Fibroblast of mammary gland (primary cell): ENCODE results near the gene SRSF11.
A peak's percentile ranks its signal among the peaks of the same experiment; 100 is the strongest.

ENCODE experiments used
- DNase-seq: peaks from one replicate; pipeline ENCODE4 v3.0.0-alpha.2; 2010; ENCODE audit warnings: low read depth
- H3K4me3 ChIP-seq: 2 replicates; pipeline ENCODE4 v1.5.1; 2011; ENCODE audit warnings: low read depth, mild to moderate bottlenecking, low read length, moderate library complexity; ENCODE audit not compliant: control insufficient read depth
- CTCF ChIP-seq: conservative IDR thresholded peaks from 2 replicates; pipeline ENCODE4 v1.5.1; 2011; ENCODE audit warnings: low read depth, low read length, inconsistent platforms; ENCODE audit not compliant: control insufficient read depth, insufficient read depth

The SRSF11 gene

GRCh38 chr1:70277875-70278274 is 56.7 kb downstream of the SRSF11 start:
- no peak for TF ChIP-seq CTCF
- no peak for DNase-seq
- no peak overlapping the region for H3K4me3 ChIP-seq

- H3K4me3 ChIP-seq, result no peak overlapping the region
- no peak for DNase-seq
- no peak for TF ChIP-seq CTCF
These were observed 57.5 kb downstream of the SRSF11 start for GRCh38 chr1:70278710-70279109.

DNA sequence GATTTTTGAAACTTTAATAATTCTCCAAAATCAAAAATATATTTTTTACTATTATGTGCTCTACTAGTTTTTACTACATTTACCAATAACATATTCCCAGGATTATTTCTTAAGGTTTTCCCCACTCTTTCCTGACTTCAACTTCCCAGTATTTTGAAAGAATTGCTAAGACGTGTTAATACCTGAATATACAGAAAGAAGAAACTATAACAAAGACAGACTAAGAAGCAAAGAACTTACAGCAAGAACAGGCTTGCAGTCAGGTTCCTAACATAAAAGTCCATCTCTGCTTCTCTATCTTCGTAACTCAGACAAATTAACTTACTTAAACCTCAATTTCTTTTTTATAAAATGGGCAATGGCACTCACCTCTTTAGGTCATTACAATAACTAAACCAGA is 63.2 kb downstream of the SRSF11 start:
- no peak overlapping the region for H3K4me3 ChIP-seq
- DNase-seq, result no peak
- TF ChIP-seq CTCF, result no peak

DNA sequence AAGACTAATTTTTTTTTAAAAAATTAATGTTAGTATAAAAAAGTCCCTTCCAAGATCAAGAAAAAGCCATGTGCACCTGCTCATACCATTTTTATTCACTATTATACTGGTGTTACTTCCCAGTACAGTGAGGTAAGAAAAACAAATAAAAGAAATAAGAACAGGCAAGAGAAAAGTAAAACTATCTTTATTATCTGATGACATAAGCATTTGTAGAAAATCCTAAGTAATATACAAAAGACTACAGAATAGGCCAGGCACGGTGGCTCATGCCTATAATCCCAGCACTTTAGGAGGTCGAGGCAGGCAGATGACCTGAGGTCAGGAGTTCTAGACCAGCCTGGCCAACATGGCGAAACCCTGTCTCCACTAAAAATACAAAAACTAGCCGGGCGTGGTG is 65.3 kb downstream of the SRSF11 start:
- DNase-seq, result no peak
- H3K4me3 ChIP-seq, result no peak overlapping the region
- no peak for TF ChIP-seq CTCF

DNA sequence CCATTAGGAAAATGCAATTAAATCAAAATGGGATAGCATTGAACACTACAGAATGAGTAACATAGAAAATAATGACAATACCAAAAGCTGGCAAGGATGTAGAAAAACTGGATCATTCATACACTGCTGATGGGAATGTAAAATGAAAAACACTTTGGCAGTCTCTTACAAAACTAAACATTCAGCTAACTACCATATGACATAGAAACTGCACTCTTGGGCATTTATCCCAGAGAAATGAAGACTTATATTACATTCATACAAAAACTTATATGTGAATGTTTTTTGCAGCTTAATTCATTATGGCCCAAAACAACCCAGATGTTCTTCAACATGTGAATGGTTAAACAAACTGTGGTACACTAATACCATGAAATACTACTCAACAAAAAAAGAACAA is 67.0 kb downstream of the SRSF11 start:
- no peak for TF ChIP-seq CTCF
- peak; percentile 3 for DNase-seq
- no peak overlapping the region for H3K4me3 ChIP-seq

DNA sequence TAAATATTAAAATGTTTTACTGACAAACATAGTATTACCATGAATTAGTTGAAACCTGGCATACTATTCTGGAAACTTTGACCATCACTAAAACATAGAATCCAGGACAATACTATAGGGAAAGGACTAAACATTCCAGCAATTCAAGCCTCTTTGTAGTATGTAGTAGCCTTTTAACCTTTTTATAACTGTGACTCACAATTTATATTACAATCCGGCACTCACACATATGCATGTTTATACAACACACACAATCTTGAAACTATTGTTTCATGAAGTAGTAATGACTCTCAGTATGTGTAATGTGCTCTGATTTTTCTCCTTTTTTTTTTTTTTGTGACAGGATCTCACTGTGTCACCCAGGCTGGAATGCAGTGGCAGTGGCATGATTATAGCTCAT is 69.0 kb downstream of the SRSF11 start:
- TF ChIP-seq CTCF, result no peak
- H3K4me3 ChIP-seq, result no peak overlapping the region
- peak; percentile 16 for DNase-seq

- no peak overlapping the region for H3K4me3 ChIP-seq
- DNase-seq, result no peak
- TF ChIP-seq CTCF, result no peak
These were observed 72.1 kb downstream of the SRSF11 start for GRCh38 chr1:70293186-70293843.
